Ishikawa (cell line): ENCODE data around the gene TFCP2L1.

Experiments
- CEBPB ChIP-seq: IDR thresholded peaks from 2 replicates; pipeline ENCODE4 v1.6.1; 2012
- CREB1 ChIP-seq: IDR thresholded peaks from 2 replicates; pipeline ENCODE4 v1.6.1; 2012; ENCODE audit warnings: low read depth
- EGR1 ChIP-seq: IDR thresholded peaks from 2 replicates; pipeline ENCODE4 v1.6.1; 2012
- EP300 ChIP-seq: IDR thresholded peaks from 2 replicates; pipeline ENCODE4 v1.6.1; 2012; ENCODE audit warnings: borderline replicate concordance
- MAX ChIP-seq: IDR thresholded peaks from 2 replicates; pipeline ENCODE4 v1.6.1; 2012
- NFIC ChIP-seq: IDR thresholded peaks from 2 replicates; pipeline ENCODE4 v1.6.1; 2012
- RAD21 ChIP-seq: IDR thresholded peaks from 2 replicates; pipeline ENCODE4 v1.6.1; 2012; ENCODE audit warnings: low read depth
- REST ChIP-seq: IDR thresholded peaks from 2 replicates; pipeline ENCODE4 v1.6.1; 2012; ENCODE audit warnings: low read depth, mild to moderate bottlenecking
- TAF1 ChIP-seq: IDR thresholded peaks from 2 replicates; pipeline ENCODE4 v1.6.1; 2012; ENCODE audit warnings: low read depth, mild to moderate bottlenecking
- TCF12 ChIP-seq: IDR thresholded peaks from 2 replicates; pipeline ENCODE4 v1.6.1; 2012; ENCODE audit warnings: low read depth
- TEAD4 ChIP-seq: IDR thresholded peaks from 2 replicates; pipeline ENCODE4 v1.6.1; 2012
- USF1 ChIP-seq: IDR thresholded peaks from 2 replicates; pipeline ENCODE4 v1.6.1; 2012
- YY1 ChIP-seq: IDR thresholded peaks from 2 replicates; pipeline ENCODE4 v1.6.1; 2012; ENCODE audit warnings: low read depth
- ZBTB7A ChIP-seq: IDR thresholded peaks from 2 replicates; pipeline ENCODE4 v1.6.1; 2012; ENCODE audit warnings: low read depth

TFCP2L1 gene

GRCh38 chr2:121291251-121291580 lies 6.2 kb upstream of the TFCP2L1 start:
- TF ChIP-seq ZBTB7A (no peak), MAX (no peak), USF1 (no peak), RAD21 (no peak), EGR1 (no peak)

- TF ChIP-seq ZBTB7A (no peak), MAX (no peak), REST (no peak), NFIC (no peak), EGR1 (no peak), EP300 (no peak), RAD21 (no peak), CEBPB (no peak), TAF1 (no peak), YY1 (no peak)
Measured at GRCh38 chr2:121289271-121289670, 4.3 kb upstream of the TFCP2L1 start.

- TF ChIP-seq RAD21: no peak
- TF ChIP-seq ZBTB7A: no peak
- TF ChIP-seq YY1: no peak
- no peak for TF ChIP-seq NFIC
- no peak for TF ChIP-seq TCF12
- no peak for TF ChIP-seq TAF1
- TF ChIP-seq EGR1: no peak
- no peak for TF ChIP-seq CEBPB
- no peak for TF ChIP-seq CREB1
Measured at GRCh38 chr2:121288454-121289231, 3.6 kb upstream of the TFCP2L1 start.

GRCh38 chr2:121287956-121288355 lies 3.0 kb upstream of the TFCP2L1 start:
- no peak for TF ChIP-seq USF1

- no peak for TF ChIP-seq TAF1
- TF ChIP-seq USF1: no peak
- no peak for TF ChIP-seq TEAD4
- TF ChIP-seq RAD21: no peak
- TF ChIP-seq EP300: no peak
- TF ChIP-seq NFIC: no peak
- TF ChIP-seq ZBTB7A: no peak
- TF ChIP-seq MAX: no peak
- no peak for TF ChIP-seq CEBPB
- TF ChIP-seq REST: no peak
- TF ChIP-seq CREB1: no peak
- no peak for TF ChIP-seq YY1
- TF ChIP-seq TCF12: no peak
- TF ChIP-seq EGR1: no peak
Measured at GRCh38 chr2:121287146-121287798, 2.3 kb upstream of the TFCP2L1 start.

GRCh38 chr2:121286506-121286905 lies 1.5 kb upstream of the TFCP2L1 start:
- no peak for TF ChIP-seq MAX
- TF ChIP-seq ZBTB7A: no peak
